IMR-90 (cell line): Measurements from ENCODE around the gene ROR2. TPM values are rescaled to one million over a fixed set of nuclear protein-coding genes. Genes with fewer than 3 reads are reported as not detected.

ENCODE experiments used
- ATAC-seq: fragments of 200-7000 bp; cut with Tn5 transposase; 2 replicates; pipeline ENCODE4 v1.9.1; 2020; ENCODE audit warnings: low read depth, mild to moderate bottlenecking, moderate library complexity
- BruUV-seq: library from RNA; stranded (reverse); fragments of 400-500 nt; replicated peaks from 2 replicates; lab custom pipeline; 2021; lab: Mats Ljungman, UMichigan
- CTCF ChIA-PET: fragments of 300-600 bp; formaldehyde crosslinking; extraction: SDS; loops from one replicate; lab custom pipeline; 2021; ENCODE audit warnings: antibody characterized with exemption; lab: Yijun Ruan, JAX
- POLR2A ChIA-PET: fragments of 300-600 bp; sonication (Branson Sonifier 250); formaldehyde crosslinking; loops from one replicate; lab custom pipeline; 2022; ENCODE audit warnings: antibody characterized with exemption; ENCODE audit not compliant: unreplicated experiment; lab: Charles Lee
- DNase-seq: peaks from one replicate; pipeline ENCODE4 v3.0.0; 2013
- H2AFZ ChIP-seq: replicated peaks from 2 replicates; pipeline ENCODE3; 2013; ENCODE audit warnings: low read length, mild to moderate bottlenecking; ENCODE audit not compliant: poor library complexity
- H2AK5ac ChIP-seq: 2 replicates; pipeline ENCODE4 v1.6.1; 2013; ENCODE audit warnings: low read depth, low read length, inconsistent platforms
- H2AK9ac ChIP-seq: replicated peaks from 2 replicates; pipeline ENCODE3; 2013; ENCODE audit warnings: mild to moderate bottlenecking, low read depth, low read length, moderate library complexity; ENCODE audit not compliant: poor library complexity
- H2BK120ac ChIP-seq: 2 replicates; pipeline ENCODE4 v1.6.1; 2013; ENCODE audit warnings: low read depth, low read length, inconsistent platforms
- H2BK15ac ChIP-seq: 3 replicates; pipeline ENCODE4 v1.6.1; 2013; ENCODE audit warnings: low read depth, low read length, inconsistent platforms
- H2BK20ac ChIP-seq: 2 replicates; pipeline ENCODE4 v1.6.1; 2013; ENCODE audit warnings: low read depth, mild to moderate bottlenecking, inconsistent platforms, low read length, moderate library complexity
- H2BK5ac ChIP-seq: 2 replicates; pipeline ENCODE4 v1.6.1; 2013; ENCODE audit warnings: mild to moderate bottlenecking, low read depth, low read length, inconsistent platforms; ENCODE audit not compliant: poor library complexity, severe bottlenecking
- H3K14ac ChIP-seq: replicated peaks from 2 replicates; pipeline ENCODE4 v1.6.1; 2013; ENCODE audit warnings: low read depth, low read length, inconsistent platforms
- H3K18ac ChIP-seq: 2 replicates; pipeline ENCODE4 v1.6.1; 2013; ENCODE audit warnings: low read depth, low read length, control low read depth
- H3K23ac ChIP-seq: 2 replicates; pipeline ENCODE4 v1.6.1; 2013; ENCODE audit warnings: low read depth, low read length, inconsistent platforms
- H3K27ac ChIP-seq: 2 replicates; pipeline ENCODE4 v1.5.1; 2013; ENCODE audit warnings: mild to moderate bottlenecking, control low read depth, low read length; ENCODE audit not compliant: insufficient read depth
- H3K27me3 ChIP-seq: 2 replicates; pipeline ENCODE4 v1.6.1; 2013; ENCODE audit warnings: low read length; ENCODE audit not compliant: control insufficient read depth, insufficient read depth
- H3K36me3 ChIP-seq: 2 replicates; pipeline ENCODE4 v1.6.1; 2013; ENCODE audit warnings: low read length, mixed read lengths; ENCODE audit not compliant: control insufficient read depth, insufficient read depth
- H3K4ac ChIP-seq: 2 replicates; pipeline ENCODE4 v1.6.1; 2013; ENCODE audit warnings: low read depth, low read length, inconsistent platforms
- H3K4me1 ChIP-seq: 2 replicates; pipeline ENCODE4 v1.6.1; 2013; ENCODE audit warnings: low read length, mixed read lengths; ENCODE audit not compliant: control insufficient read depth, insufficient read depth
- H3K4me2 ChIP-seq: 2 replicates; pipeline ENCODE4 v1.6.1; 2013; ENCODE audit warnings: low read depth, mild to moderate bottlenecking, control low read depth, low read length, moderate library complexity
- H3K4me3 ChIP-seq: 2 replicates; pipeline ENCODE4 v1.5.1; 2013; ENCODE audit warnings: low read depth, mild to moderate bottlenecking, control low read depth, low read length, moderate library complexity; ENCODE audit not compliant: insufficient read depth
- H3K56ac ChIP-seq: 2 replicates; pipeline ENCODE4 v1.6.1; 2013; ENCODE audit warnings: low read length, inconsistent platforms; ENCODE audit not compliant: insufficient read depth; ENCODE audit errors: extremely low read depth
- H3K79me1 ChIP-seq, 2 experiments: 2 replicates each; pipeline ENCODE4 v1.6.1; 2013; ENCODE audit warnings: low read length in 2 of 2, inconsistent platforms in 1 of 2, low read depth in 1 of 2
- H3K9ac ChIP-seq: 2 replicates; pipeline ENCODE4 v1.6.1; 2013; ENCODE audit warnings: low read depth, low read length, control low read depth
- H3K9me1 ChIP-seq: 2 replicates; pipeline ENCODE4 v1.6.1; 2013; ENCODE audit warnings: low read length, inconsistent platforms; ENCODE audit not compliant: insufficient read depth
- H3K9me3 ChIP-seq: 2 replicates; pipeline ENCODE4 v1.6.1; 2013; ENCODE audit warnings: low read length; ENCODE audit not compliant: control insufficient read depth, insufficient read depth
- H4K20me1 ChIP-seq: 2 replicates; pipeline ENCODE4 v1.6.1; 2013; ENCODE audit warnings: low read length, inconsistent platforms; ENCODE audit not compliant: insufficient read depth
- H4K5ac ChIP-seq: 2 replicates; pipeline ENCODE4 v1.6.1; 2013; ENCODE audit warnings: mild to moderate bottlenecking, low read depth, low read length, control low read depth
- H4K8ac ChIP-seq, 2 experiments: 2 replicates each; pipeline ENCODE4 v1.6.1; 2013; ENCODE audit warnings: low read depth in 2 of 2, low read length in 2 of 2, control low read depth in 1 of 2, inconsistent platforms in 1 of 2
- H4K91ac ChIP-seq: 2 replicates; pipeline ENCODE4 v1.6.1; 2013; ENCODE audit warnings: low read depth, low read length, inconsistent platforms; ENCODE audit not compliant: insufficient read depth
- BHLHE40 ChIP-seq: fragments of 150-350 bp; IDR thresholded peaks from 2 replicates; pipeline ENCODE4 v1.6.1; 2016; ENCODE audit warnings: mild to moderate bottlenecking, low read depth, low read length
- CEBPB ChIP-seq: IDR thresholded peaks from 2 replicates; pipeline ENCODE4 v1.6.1; 2012; ENCODE audit warnings: low read depth, low read length, improper control_type of control experiment
- CHD1 ChIP-seq: IDR thresholded peaks from 2 replicates; pipeline ENCODE4 v1.6.1; 2012; ENCODE audit warnings: low read depth, low read length, improper control_type of control experiment
- CTCF ChIP-seq: conservative IDR thresholded peaks from 2 replicates; pipeline ENCODE4 v1.5.1; 2012; ENCODE audit warnings: mild to moderate bottlenecking, low read depth, low read length, improper control_type of control experiment
- FOS ChIP-seq: fragments of 150-350 bp; IDR thresholded peaks from 2 replicates; pipeline ENCODE4 v1.6.1; 2016; ENCODE audit warnings: low read depth, low read length
- MAFK ChIP-seq: IDR thresholded peaks from 2 replicates; pipeline ENCODE4 v1.6.1; 2012; ENCODE audit warnings: low read depth, low read length, improper control_type of control experiment
- MAZ ChIP-seq: IDR thresholded peaks from 2 replicates; pipeline ENCODE4 v1.6.1; 2012; ENCODE audit warnings: low read depth, mild to moderate bottlenecking, low read length, improper control_type of control experiment, moderate library complexity, borderline replicate concordance
- MXI1 ChIP-seq: IDR thresholded peaks from 2 replicates; pipeline ENCODE4 v1.6.1; 2012; ENCODE audit warnings: low read depth, mild to moderate bottlenecking, low read length, moderate library complexity, borderline replicate concordance
- NFE2L2 ChIP-seq: fragments of 150-350 bp; IDR thresholded peaks from 2 replicates; pipeline ENCODE4 v1.6.1; 2016; ENCODE audit warnings: low read depth, mild to moderate bottlenecking, low read length
- POLR2A ChIP-seq: IDR thresholded peaks from 2 replicates; pipeline ENCODE4 v1.6.1; 2012; ENCODE audit warnings: mild to moderate bottlenecking, low read depth, low read length
- RAD21 ChIP-seq: IDR thresholded peaks from 2 replicates; pipeline ENCODE4 v1.6.1; 2012; ENCODE audit warnings: low read length, improper control_type of control experiment
- RCOR1 ChIP-seq: IDR thresholded peaks from 2 replicates; pipeline ENCODE4 v1.6.1; 2012; ENCODE audit warnings: mild to moderate bottlenecking, low read length, improper control_type of control experiment; ENCODE audit not compliant: insufficient replicate concordance
- RFX5 ChIP-seq: IDR thresholded peaks from 2 replicates; pipeline ENCODE4 v1.8.0; 2012; ENCODE audit warnings: low read depth, mild to moderate bottlenecking, low read length, moderate library complexity
- SMC3 ChIP-seq: fragments of 150-350 bp; IDR thresholded peaks from 2 replicates; pipeline ENCODE4 v1.6.1; 2016; ENCODE audit warnings: low read depth, mild to moderate bottlenecking, antibody characterized with exemption, low read length, moderate library complexity
- WGBS, 2 experiments: methylation state at CpG; one replicate each; pipeline versions ENCODE4 v1.1.5 to v1.1.7; 2013; ENCODE audit warnings: missing lambda C conversion rate in 2 of 2; ENCODE audit not compliant: insufficient read length in 1 of 2; ENCODE audit errors: extremely low coverage in 2 of 2; 5-methylcytosine and 5-hydroxymethylcytosine counted together
- dilution Hi-C: fragments of 300-500 bp; cut with HindIII; formaldehyde crosslinking; loops from one replicate; pipeline ENCODE4 v1.14.3; 2018; ENCODE audit warnings: low sequenced_read_pairs; ENCODE audit not compliant: unreplicated experiment
- in situ Hi-C: fragments of 300-500 bp; cut with MboI; formaldehyde crosslinking; loops from 3 replicates; pipeline ENCODE4 v1.14.3; 2019; ENCODE audit warnings: low sequenced_read_pairs, inconsistent platforms, mixed read lengths
- intact Hi-C: fragments of 100-400 bp; cut with micrococcal nuclease; formaldehyde crosslinking; loops from 2 replicates; pipeline ENCODE4 v1.10.0; 2022
- polyA plus RNA-seq, 3 experiments: library from polyadenylated mRNA; depleted of rRNA; stranded (reverse); fragments of >200 nt; gene quantifications; 2 replicates each; pipeline ENCODE4 v1.2.3, GENCODE V29; 2012; ENCODE audit warnings: low replicate concordance in 1 of 3
- total RNA-seq: library from RNA; depleted of rRNA; stranded (reverse); fragments of >200 nt; gene quantifications from 2 replicates; pipeline ENCODE4 v1.2.3, GENCODE V29; 2012
- TF ChIP-seq, protein P1 (sequence below): fragments of 150-350 bp; IDR thresholded peaks from 2 replicates; pipeline ENCODE4 v1.6.1; 2017; ENCODE audit warnings: mild to moderate bottlenecking, antibody characterized with exemption, low read length, low read depth
- TF ChIP-seq, protein P2 (sequence below): fragments of 150-350 bp; IDR thresholded peaks from 2 replicates; pipeline ENCODE4 v1.6.1; 2016; ENCODE audit warnings: low read depth, mild to moderate bottlenecking, low read length, moderate library complexity, borderline replicate concordance

Gene ROR2
- total and polyA plus RNA-seq, 2 of the 4 experiments (the other 2 are of a cell fraction): 2.3 to 4.8 TPM

DNA sequence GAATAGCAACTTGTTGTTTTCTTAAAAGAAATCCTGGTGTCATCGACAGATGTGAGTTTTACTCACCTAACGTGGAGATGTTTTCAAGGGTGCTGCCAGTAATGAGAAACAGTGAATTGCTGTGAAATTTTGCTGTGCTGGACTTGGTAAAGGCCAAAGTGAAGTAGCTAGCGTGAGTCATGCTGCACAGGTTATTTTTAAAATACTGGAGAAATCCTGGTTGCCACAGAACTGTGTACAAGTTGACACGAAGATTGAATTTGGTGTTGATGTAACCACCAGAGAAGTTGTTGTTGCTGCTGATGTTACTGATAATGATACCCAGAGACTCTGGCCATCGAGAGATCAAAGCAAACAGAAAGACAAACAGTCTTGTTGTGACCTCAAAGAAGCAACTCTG is 338.4 kb downstream of the ROR2 start:
- Histone ChIP-seq H3K23ac (no peak overlapping the region), H3K4ac (no peak overlapping the region), H3K36me3 (no peaks in the 10 kb centered on the region), H3K14ac (no peak overlapping the region), H3K27me3 (no peaks in the 10 kb centered on the region), H2BK120ac (no peak overlapping the region), H3K27ac (no peak overlapping the region), H3K56ac (no peak overlapping the region), H2BK20ac (no peak overlapping the region), H3K18ac (no peak overlapping the region), H3K4me3 (no peak overlapping the region), H4K91ac (no peak overlapping the region), H3K9me3 (no peaks in the 10 kb centered on the region), H2BK15ac (no peak overlapping the region), H2AK9ac (no peak overlapping the region), H2AK5ac (no peak overlapping the region), H3K9me1 (no peaks in the 10 kb centered on the region), H2BK5ac (no peak overlapping the region), H3K4me2 (peak overlapping the region; percentile 15; the same call in 1 of the 2 replicates), H3K9ac (no peak overlapping the region), H3K4me1 (no peaks in the 10 kb centered on the region), H4K20me1 (no peaks in the 10 kb centered on the region), H3K79me1 (no peaks in the 10 kb centered on the region), H4K8ac (no peak overlapping the region), H2AFZ (no peak overlapping the region), H4K5ac (no peak overlapping the region)
- DNase-seq (peak; percentile 35), ATAC-seq (peak; percentile 46; the same call in 1 of the 2 replicates)
- 53% methylated on average over 2 of the region's 5 CpGs; no CpG with 5 or more reads in 1 of the 2 experiments for WGBS, 2 experiments
- no TSS peak for BruUV-seq
- in situ Hi-C loops: no loop called here
- TF ChIP-seq RAD21: no peak
- no peak for TF ChIP-seq SMC3
- no peak for TF ChIP-seq POLR2A
- no peak for TF ChIP-seq CHD1
- TF ChIP-seq NFE2L2: no peak
- TF ChIP-seq MAFK: no peak
- TF ChIP-seq BHLHE40: no peak
- no peak for TF ChIP-seq CEBPB
- no peak for TF ChIP-seq RCOR1
- TF ChIP-seq CTCF: no peak
- TF ChIP-seq FOS: no peak
- TF ChIP-seq MAZ: no peak
- no peak for TF ChIP-seq RFX5
- TF ChIP-seq MXI1: no peak
- TF ChIP-seq, protein P1, sequence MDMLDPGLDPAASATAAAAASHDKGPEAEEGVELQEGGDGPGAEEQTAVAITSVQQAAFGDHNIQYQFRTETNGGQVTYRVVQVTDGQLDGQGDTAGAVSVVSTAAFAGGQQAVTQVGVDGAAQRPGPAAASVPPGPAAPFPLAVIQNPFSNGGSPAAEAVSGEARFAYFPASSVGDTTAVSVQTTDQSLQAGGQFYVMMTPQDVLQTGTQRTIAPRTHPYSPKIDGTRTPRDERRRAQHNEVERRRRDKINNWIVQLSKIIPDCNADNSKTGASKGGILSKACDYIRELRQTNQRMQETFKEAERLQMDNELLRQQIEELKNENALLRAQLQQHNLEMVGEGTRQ: no peak
- TF ChIP-seq, protein P2, sequence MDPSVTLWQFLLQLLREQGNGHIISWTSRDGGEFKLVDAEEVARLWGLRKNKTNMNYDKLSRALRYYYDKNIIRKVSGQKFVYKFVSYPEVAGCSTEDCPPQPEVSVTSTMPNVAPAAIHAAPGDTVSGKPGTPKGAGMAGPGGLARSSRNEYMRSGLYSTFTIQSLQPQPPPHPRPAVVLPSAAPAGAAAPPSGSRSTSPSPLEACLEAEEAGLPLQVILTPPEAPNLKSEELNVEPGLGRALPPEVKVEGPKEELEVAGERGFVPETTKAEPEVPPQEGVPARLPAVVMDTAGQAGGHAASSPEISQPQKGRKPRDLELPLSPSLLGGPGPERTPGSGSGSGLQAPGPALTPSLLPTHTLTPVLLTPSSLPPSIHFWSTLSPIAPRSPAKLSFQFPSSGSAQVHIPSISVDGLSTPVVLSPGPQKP: no peak
- ChIA-PET POLR2A (no interaction called here), CTCF (interaction anchor here (0.7 kb wide), 1 partner anchor 26 kb away, joined by 5 read pairs; no protein-coding TSS in a partner anchor)
- dilution Hi-C loops: no loop called here
- intact Hi-C loops: no loop called here
